H9 (cell line): Measurements from ENCODE around the gene CLDN11. TPM values are rescaled to one million over a fixed set of nuclear protein-coding genes. Genes with fewer than 3 reads are reported as not detected.

Experiments
- DNase-seq: peaks from one replicate; pipeline ENCODE4 v3.0.0-alpha.2; 2017
- H2AFZ ChIP-seq: one replicate; pipeline ENCODE4 v1.6.1; 2013; ENCODE audit warnings: mild to moderate bottlenecking, low read length, control low read depth, moderate library complexity
- H2AK5ac ChIP-seq: 2 replicates; pipeline ENCODE4 v1.6.1; 2013; ENCODE audit warnings: low read length, control low read depth, mixed read lengths; ENCODE audit not compliant: insufficient read length
- H2BK120ac ChIP-seq: one replicate; pipeline ENCODE4 v1.6.1; 2013; ENCODE audit warnings: low read depth, mild to moderate bottlenecking, low read length, control low read depth, inconsistent platforms; ENCODE audit not compliant: poor library complexity, severe bottlenecking
- H2BK12ac ChIP-seq: 2 replicates; pipeline ENCODE4 v1.6.1; 2013; ENCODE audit warnings: low read length, control low read depth, mixed read lengths, low read depth; ENCODE audit not compliant: insufficient read length
- H2BK15ac ChIP-seq: 2 replicates; pipeline ENCODE4 v1.6.1; 2013; ENCODE audit warnings: low read depth, low read length, control low read depth
- H2BK20ac ChIP-seq: one replicate; pipeline ENCODE4 v1.6.1; 2013; ENCODE audit warnings: low read depth, mild to moderate bottlenecking, low read length, control low read depth, inconsistent platforms; ENCODE audit not compliant: poor library complexity, severe bottlenecking
- H2BK5ac ChIP-seq: 2 replicates; pipeline ENCODE4 v1.6.1; 2013; ENCODE audit warnings: low read length, control low read depth, mixed read lengths; ENCODE audit not compliant: insufficient read length
- H3K14ac ChIP-seq: 2 replicates; pipeline ENCODE4 v1.6.1; 2013; ENCODE audit warnings: low read length, control low read depth; ENCODE audit not compliant: insufficient read depth
- H3K18ac ChIP-seq: 2 replicates; pipeline ENCODE4 v1.6.1; 2013; ENCODE audit warnings: low read depth, mild to moderate bottlenecking, mixed read lengths, low read length, control low read depth; ENCODE audit not compliant: insufficient read length
- H3K23ac ChIP-seq: 2 replicates; pipeline ENCODE4 v1.6.1; 2013; ENCODE audit warnings: low read length, control low read depth, mixed read lengths, low read depth; ENCODE audit not compliant: insufficient read length
- H3K23me2 ChIP-seq: 2 replicates; pipeline ENCODE4 v1.6.1; 2013; ENCODE audit warnings: low read depth, mild to moderate bottlenecking, mixed read lengths, low read length, control low read depth; ENCODE audit not compliant: insufficient read length, poor library complexity, severe bottlenecking
- H3K27ac ChIP-seq: 2 replicates; pipeline ENCODE4 v1.5.1; 2013; ENCODE audit warnings: low read length, control low read depth, mixed read lengths, low read depth; ENCODE audit not compliant: insufficient read length
- H3K27me3 ChIP-seq: 2 replicates; pipeline ENCODE4 v1.6.1; 2013; ENCODE audit warnings: low read length, control low read depth, inconsistent platforms; ENCODE audit not compliant: insufficient read depth
- H3K4ac ChIP-seq: 2 replicates; pipeline ENCODE4 v1.6.1; 2013; ENCODE audit warnings: low read depth, mild to moderate bottlenecking, control low read depth, inconsistent platforms, low read length, moderate library complexity
- H3K4me1 ChIP-seq: 2 replicates; pipeline ENCODE4 v1.6.1; 2013; ENCODE audit warnings: low read length, control low read depth, inconsistent platforms; ENCODE audit not compliant: insufficient read depth
- H3K4me2 ChIP-seq: 2 replicates; pipeline ENCODE4 v1.6.1; 2013; ENCODE audit warnings: low read length, control low read depth, mixed read lengths; ENCODE audit not compliant: insufficient read length, insufficient read depth
- H3K56ac ChIP-seq: 2 replicates; pipeline ENCODE4 v1.6.1; 2013; ENCODE audit warnings: low read depth, mild to moderate bottlenecking, mixed read lengths, low read length, control low read depth; ENCODE audit not compliant: insufficient read length
- H3K79me1 ChIP-seq: 2 replicates; pipeline ENCODE4 v1.6.1; 2013; ENCODE audit warnings: low read depth, mild to moderate bottlenecking, moderate library complexity, low read length, control low read depth, inconsistent platforms; ENCODE audit not compliant: insufficient read depth, poor library complexity, severe bottlenecking
- H3K79me2 ChIP-seq: 2 replicates; pipeline ENCODE4 v1.6.1; 2013; ENCODE audit warnings: low read length, control low read depth, inconsistent platforms; ENCODE audit not compliant: insufficient read depth
- H3K9ac ChIP-seq: 2 replicates; pipeline ENCODE4 v1.6.1; 2013; ENCODE audit warnings: low read length, control low read depth, mixed read lengths; ENCODE audit not compliant: insufficient read length; ENCODE audit errors: extremely low read depth
- H3K9me3 ChIP-seq: one replicate; pipeline ENCODE4 v1.6.1; 2013; ENCODE audit warnings: low read depth, low read length, inconsistent platforms; ENCODE audit not compliant: control insufficient read depth
- H3T11ph ChIP-seq: one replicate; pipeline ENCODE4 v1.6.1; 2013; ENCODE audit warnings: mild to moderate bottlenecking, low read length, control low read depth, inconsistent platforms
- H4K20me1 ChIP-seq: one replicate; pipeline ENCODE4 v1.6.1; 2013; ENCODE audit not compliant: control insufficient read depth, insufficient read length, insufficient read depth
- H4K5ac ChIP-seq: 2 replicates; pipeline ENCODE4 v1.6.1; 2013; ENCODE audit warnings: low read depth, mild to moderate bottlenecking, mixed read lengths, low read length, control low read depth; ENCODE audit not compliant: insufficient read length
- H4K8ac ChIP-seq: replicated peaks from 2 replicates; pipeline ENCODE4 v1.6.1; 2013; ENCODE audit warnings: low read length, control low read depth, mixed read lengths, low read depth; ENCODE audit not compliant: insufficient read length
- H4K91ac ChIP-seq: 2 replicates; pipeline ENCODE4 v1.6.1; 2013; ENCODE audit warnings: low read depth, mild to moderate bottlenecking, moderate library complexity, mixed read lengths, low read length, control low read depth; ENCODE audit not compliant: insufficient read length
- H3K27ac Mint-ChIP-seq, 3 experiments: 2 replicates in 2 of 3; 3 replicates in 1 of 3; pipeline ENCODE4 v1.8.0; 2020 to 2021; ENCODE audit warnings: mixed read lengths in 3 of 3, mild to moderate bottlenecking in 1 of 3, moderate library complexity in 1 of 3
- H3K27me3 Mint-ChIP-seq: 2 replicates; pipeline ENCODE4 v1.8.0; 2021; ENCODE audit warnings: low read depth, mild to moderate bottlenecking, moderate library complexity, mixed read lengths
- H3K36me3 Mint-ChIP-seq, 3 experiments: 2 replicates in 2 of 3; 3 replicates in 1 of 3; pipeline ENCODE4 v1.8.0; 2020 to 2021; ENCODE audit warnings: low read depth in 3 of 3, mixed read lengths in 3 of 3; ENCODE audit not compliant: insufficient read depth in 1 of 3
- H3K4me1 Mint-ChIP-seq, 2 experiments: 2 replicates each; pipeline ENCODE4 v1.8.0; 2020; ENCODE audit warnings: mixed read lengths in 2 of 2
- H3K4me3 Mint-ChIP-seq, 2 experiments: 2 replicates in 1 of 2; 3 replicates in 1 of 2; pipeline ENCODE4 v1.8.0; 2020 to 2021; ENCODE audit warnings: mild to moderate bottlenecking in 2 of 2, mixed read lengths in 2 of 2, moderate library complexity in 1 of 2
- H3K9me3 Mint-ChIP-seq, 2 experiments: 2 replicates in 1 of 2; 3 replicates in 1 of 2; pipeline ENCODE4 v1.8.0; 2020; ENCODE audit warnings: mild to moderate bottlenecking in 2 of 2, mixed read lengths in 2 of 2, moderate library complexity in 1 of 2
- CTCF ChIP-seq: fragments of 200-600 bp; sonication (generic); conservative IDR thresholded peaks from 3 replicates; pipeline ENCODE4 v1.8.0; 2021; ENCODE audit warnings: antibody characterized with exemption, mild to moderate bottlenecking
- WGBS: extraction: QIAGEN DNeasy Blood & Tissue Kit; methylation state at CpG from one replicate; pipeline ENCODE4 v1.1.7; 2013; ENCODE audit warnings: missing lambda C conversion rate, low lambda C conversion rate, mixed read lengths; ENCODE audit not compliant: insufficient read length; ENCODE audit errors: extremely low coverage; 5-methylcytosine and 5-hydroxymethylcytosine counted together
- long read RNA-seq: library from polyadenylated mRNA; unstranded; transcript quantifications from one replicate; pipeline ENCODE4 v2.0.0, GENCODE V29; 2020
- total RNA-seq: library from RNA; stranded (reverse); gene quantifications from 2 replicates; pipeline ENCODE4 v1.2.1, GENCODE V29; 2021

The CLDN11 gene
- total RNA-seq = 1.7 and 2.4 TPM in 2 replicates
- long read RNA-seq, partial matches to known transcripts = 0 of 3 reads
- long read RNA-seq, other reads (novel, unspliced or antisense) = 0 of 3 reads

GRCh38 chr3:170418422-170419398, at the start of gene CLDN11:
Gene CLDN11, plus strand, starts transcription at chr3:170418868. Its CDS starts 199 bp downstream, at chr3:170419067.
- H3K9ac ChIP-seq = no peak within 1 kb of the TSS

More at GRCh38 chr3:170418422-170419398, at the start of gene CLDN11:
- no peak within 1 kb of the TSS for H2BK20ac ChIP-seq
- H4K91ac ChIP-seq = no peak within 1 kb of the TSS
- no peak within 1 kb of the TSS for H4K8ac ChIP-seq
- no peak within 1 kb of the TSS for H3K56ac ChIP-seq
- peak within 1 kb of the TSS in 1 of 3 experiments; percentile 61; a peak in 1 of 7 replicates for H3K27ac Mint-ChIP-seq
- H3K4me3 Mint-ChIP-seq = peak within 1 kb of the TSS; percentile 56 to 82
- peak; percentile 78 for DNase-seq
- no peak within 1 kb of the TSS for H3K23ac ChIP-seq
- H3K27me3 ChIP-seq = peaks cover 25% of the 10 kb centered on the region; the same call in 1 of the 2 replicates
- H3K27me3 Mint-ChIP-seq = peaks cover 55% of the 10 kb centered on the region
- H3K4me1 ChIP-seq = 0 out of 2 replicates have a peak, but pooled peaks cover 3% of the 10 kb centered on the region
- H3K14ac ChIP-seq = no peak within 1 kb of the TSS
- H4K20me1 ChIP-seq = no peaks in the 10 kb centered on the region
- no peaks in the 10 kb centered on the region for H3K9me3 ChIP-seq
- no peaks in the 10 kb centered on the region for H3K79me1 ChIP-seq
- H3K9me3 Mint-ChIP-seq = no peaks in the 10 kb centered on the region
- no peak within 1 kb of the TSS for H2BK5ac ChIP-seq
- H4K5ac ChIP-seq = no peak within 1 kb of the TSS
- no peak within 1 kb of the TSS for H2BK120ac ChIP-seq
- TF ChIP-seq CTCF = peak; percentile 38; the same call in 2 of the 3 replicates
- H3K36me3 Mint-ChIP-seq = peaks cover 0 to 5% (median 0%) of the 10 kb centered on the region in 3 experiments; a peak in 3 of 7 replicates
- peak within 1 kb of the TSS; percentile 75 for H3K4me2 ChIP-seq
- H3T11ph ChIP-seq = no peak within 1 kb of the TSS
- no CpG with 5 or more reads among the region's 79 CpGs for WGBS
- no peak within 1 kb of the TSS for H3K18ac ChIP-seq
- no peak within 1 kb of the TSS for H2AK5ac ChIP-seq
- no peak within 1 kb of the TSS for H3K27ac ChIP-seq
- H2AFZ ChIP-seq = no peak within 1 kb of the TSS
- H3K79me2 ChIP-seq = no peaks in the 10 kb centered on the region
- no peak within 1 kb of the TSS; the same call in 1 of the 2 replicates for H2BK15ac ChIP-seq
- H3K4ac ChIP-seq = no peak within 1 kb of the TSS
- peaks cover 12 to 15% of the 10 kb centered on the region in 2 experiments for H3K4me1 Mint-ChIP-seq
- no peak within 1 kb of the TSS for H2BK12ac ChIP-seq
- H3K23me2 ChIP-seq = peaks cover 13% of the 10 kb centered on the region
